Limb (tissue), 2 donors: ENCODE data around the gene COTL1.

Source experiments
- DNase-seq, 2 donors: peaks; one replicate each; pipeline ENCODE4 v3.0.0-alpha.2; 2016; ENCODE audit errors: extremely low spot score in 2 of 2

Gene COTL1

DNA sequence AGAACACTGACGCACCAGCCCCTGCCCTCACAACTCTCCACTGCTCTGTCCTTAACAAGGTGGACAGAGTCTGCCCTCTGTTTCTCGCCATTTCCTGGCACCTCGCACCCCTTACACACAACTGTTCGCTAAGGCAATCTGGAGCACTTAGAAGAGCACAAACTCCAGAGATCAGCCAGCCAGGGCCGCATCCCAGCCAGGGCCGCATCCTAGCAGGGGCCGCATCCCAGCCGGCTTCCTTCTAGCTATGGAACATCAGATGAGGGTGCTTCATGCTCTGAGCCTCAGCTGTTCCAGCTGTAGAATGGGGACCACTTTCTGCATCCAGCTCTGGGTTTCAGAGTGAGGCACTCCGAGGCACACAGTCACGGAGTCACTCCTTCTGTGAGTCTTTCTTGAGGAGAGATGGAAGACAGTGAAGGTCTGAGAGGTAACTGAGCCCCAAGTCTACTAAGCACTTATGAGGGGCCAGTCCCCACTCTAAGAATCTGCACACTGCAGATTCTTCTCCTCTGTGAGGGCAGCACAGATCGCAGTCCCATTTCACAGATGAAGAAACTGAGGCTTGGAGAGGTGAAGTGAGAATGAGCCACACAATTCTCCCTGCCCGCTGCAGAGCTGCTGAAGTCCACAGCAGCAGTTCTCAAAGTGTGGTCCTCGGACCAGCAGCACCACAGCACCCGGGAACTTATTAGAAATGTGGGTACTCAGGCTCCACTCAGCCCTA lies 20.9 kb downstream of the COTL1 start:
- DNase-seq, result no peak

DNA sequence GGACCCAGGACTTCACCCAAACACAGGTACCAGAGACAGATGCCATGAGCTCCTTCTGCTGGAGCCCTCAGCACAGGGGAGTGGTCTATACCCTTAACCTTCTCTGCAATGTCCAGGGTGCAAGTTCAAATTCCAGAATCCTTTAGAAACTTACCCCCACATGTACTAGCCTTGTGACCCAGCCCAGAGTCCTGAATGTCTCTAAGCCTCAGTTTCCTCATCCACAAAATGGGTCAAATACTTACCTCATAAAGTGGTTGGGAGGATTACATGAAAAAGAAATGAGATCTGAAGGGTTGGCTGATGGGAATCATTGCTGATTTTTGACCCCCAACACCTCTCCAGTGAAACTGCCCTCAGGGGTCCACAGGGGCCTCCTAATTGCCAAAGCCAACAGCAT lies 21.7 kb downstream of the COTL1 start:
- no peak for DNase-seq

DNA sequence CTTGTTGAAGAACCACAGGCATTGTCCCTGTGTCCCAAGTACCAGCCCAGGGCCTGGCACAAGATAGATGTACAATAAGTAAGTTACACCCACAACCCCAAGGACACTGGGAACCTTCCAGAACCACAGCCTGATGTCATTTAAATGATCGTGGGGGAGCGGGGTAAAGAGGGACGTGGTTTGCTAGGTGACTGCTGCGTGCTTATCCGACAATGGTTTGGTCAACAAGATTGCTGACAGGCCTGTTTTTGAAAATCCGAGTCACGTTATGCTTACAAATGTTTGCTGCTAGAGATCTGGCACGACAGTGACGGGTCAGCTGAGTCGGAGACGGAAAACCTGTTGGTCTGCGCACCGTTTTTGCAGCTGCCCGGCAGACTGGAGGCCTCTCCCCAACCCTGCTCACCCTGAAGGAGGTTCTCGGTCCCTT lies 22.8 kb downstream of the COTL1 start:
- DNase-seq, result no peak

DNA sequence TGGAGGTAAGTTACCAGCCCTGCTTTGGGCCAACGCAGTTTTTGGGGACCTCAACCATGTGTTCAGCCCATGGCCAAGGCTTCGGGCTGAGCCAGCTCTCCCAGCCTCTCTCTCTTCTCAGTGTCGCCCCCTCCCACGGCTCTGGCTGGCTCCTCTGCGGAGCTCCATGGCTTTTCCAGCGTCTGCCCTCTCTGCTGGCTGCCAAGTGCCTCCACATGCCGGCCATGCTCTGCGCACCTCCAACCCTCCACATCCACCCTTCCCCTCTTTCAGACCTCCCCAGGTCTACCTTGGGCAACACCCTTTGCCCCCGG lies 23.2 kb downstream of the COTL1 start:
- no peak for DNase-seq

DNA sequence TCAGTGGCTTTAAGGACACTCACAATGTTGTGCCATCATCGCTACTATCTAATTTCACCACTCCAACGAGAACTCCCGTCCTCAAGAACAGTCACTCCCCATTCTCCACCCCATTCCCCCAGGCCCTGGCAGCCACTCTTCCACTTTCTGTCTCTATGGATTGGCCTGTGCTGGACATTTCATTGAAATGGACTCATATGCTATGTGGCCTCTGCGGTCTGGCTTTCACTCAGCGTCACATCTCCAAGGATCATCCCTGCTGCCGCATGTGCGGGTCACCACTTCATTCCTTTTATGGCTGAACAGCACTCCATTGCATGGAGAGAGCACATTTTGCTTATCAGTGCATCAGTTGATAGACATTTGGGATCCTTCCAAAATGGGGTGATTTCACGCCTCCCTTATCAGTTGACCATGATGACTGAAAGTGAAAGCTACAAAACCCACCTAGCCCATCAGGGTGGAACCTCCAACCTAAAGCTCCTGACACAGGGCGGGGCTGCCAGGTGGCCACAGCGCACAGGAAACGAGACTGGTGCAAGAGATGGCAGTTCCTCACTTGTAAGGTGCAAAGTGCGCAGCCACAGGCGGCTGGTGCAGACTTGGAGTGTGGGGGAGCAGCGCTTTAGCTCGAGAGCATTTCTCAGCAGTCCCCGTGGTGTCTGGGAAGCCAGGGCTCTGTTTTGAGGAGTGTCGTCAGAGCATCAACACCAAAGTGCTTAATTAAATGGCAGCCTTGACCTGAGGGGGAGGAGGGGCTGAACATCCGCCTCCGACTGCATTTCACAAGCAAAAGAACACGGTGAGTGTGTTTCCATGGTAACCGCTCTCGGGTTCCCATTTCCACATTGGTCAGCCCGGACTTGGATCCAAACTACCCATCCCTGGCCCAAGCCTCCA lies 23.8 kb downstream of the COTL1 start:
- no peak for DNase-seq

DNA sequence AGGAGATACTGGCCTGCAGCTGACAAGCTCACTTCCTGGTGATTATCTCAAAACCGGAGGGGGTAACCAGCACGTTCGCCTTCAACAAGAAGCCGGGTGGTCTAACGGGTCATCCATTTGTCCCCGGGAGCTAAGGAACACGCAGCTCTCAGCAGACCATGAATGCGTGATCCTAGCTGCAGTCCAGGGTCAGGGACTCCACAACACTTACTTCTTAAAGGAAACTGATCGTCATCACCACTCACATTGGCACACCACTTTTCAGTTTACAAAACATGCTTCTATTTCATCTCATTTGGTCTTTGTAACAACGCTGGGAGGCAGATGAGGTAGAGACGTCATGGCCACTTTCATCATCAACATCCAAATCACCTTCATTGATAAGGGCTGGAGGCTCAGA lies 25.2 kb downstream of the COTL1 start:
- DNase-seq, result no peak

DNA sequence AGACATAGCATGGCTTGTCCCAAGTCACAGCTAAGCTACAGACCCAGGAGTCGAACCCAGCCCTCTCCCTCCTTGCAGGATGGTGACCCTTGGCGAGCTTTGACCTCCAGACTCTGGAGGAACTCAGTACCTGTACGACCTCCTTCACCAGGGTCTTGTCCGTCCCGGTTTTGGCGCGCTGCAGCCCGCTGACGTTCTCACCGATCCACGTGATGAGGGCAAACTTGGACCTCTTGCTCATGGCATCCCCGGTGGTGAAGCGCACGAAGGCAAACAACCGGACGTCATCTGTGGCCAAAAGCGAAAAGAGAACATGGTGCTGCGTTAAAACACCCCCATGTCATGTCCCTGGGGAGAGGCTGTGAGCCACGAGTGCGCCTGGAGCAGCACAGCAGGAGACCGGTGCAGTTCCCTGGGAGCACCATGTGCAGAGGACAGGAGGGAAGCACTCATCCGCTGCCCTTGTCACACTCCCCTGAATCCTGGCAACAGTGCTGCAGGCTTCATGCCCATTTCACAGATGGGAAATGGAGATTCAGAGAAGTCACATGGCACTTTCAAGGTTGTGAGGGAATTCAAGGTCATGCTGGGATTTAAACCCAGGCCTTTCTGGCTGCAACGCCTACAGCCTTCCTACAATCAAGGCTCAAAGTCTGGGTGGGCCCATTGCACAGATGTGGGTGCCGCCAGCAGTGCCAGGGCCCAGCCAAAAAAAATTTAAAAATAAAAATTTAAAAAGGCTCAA lies 27.7 kb downstream of the COTL1 start:
- DNase-seq, result no peak

DNA sequence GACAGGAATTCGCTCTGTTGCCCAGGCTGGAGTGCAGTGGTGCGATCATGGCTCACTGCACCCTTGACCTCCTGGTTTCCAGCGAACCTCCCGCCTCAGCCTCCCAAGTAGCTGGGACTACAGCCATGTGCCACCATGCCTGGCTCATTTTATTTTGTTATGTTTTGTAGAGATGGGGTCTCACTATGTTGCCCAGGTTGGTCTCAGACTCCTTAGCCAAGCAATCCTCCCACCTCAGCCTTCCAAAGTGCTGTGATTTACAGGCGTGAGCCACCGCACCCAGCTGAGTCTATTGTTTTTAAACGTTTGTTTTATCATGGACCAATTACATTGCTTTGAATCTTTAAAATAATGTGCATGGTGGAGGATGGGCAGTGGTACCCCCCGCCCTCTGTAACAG lies 28.9 kb downstream of the COTL1 start:
- DNase-seq, result no peak

DNA sequence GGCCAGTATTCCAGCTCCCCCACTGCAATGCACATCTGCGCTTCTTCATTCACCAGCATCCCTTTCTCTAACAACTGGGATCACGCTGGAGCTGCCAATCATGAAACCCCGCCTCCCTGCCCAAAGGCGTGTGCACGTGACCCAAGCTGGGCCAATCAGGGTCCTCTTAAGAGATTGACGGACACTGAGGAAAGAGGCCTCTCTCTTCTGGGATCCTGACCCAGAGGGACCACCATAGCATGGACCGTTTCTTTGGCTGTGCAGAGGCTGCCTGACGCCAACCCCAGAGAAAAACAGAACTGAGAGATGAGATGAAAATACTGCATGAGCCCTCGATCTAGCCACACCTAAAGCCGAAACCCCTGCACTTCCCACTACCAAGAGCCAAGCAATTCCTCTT lies 32.0 kb downstream of the COTL1 start:
- peak; percentile 44 to 74 for DNase-seq

DNA sequence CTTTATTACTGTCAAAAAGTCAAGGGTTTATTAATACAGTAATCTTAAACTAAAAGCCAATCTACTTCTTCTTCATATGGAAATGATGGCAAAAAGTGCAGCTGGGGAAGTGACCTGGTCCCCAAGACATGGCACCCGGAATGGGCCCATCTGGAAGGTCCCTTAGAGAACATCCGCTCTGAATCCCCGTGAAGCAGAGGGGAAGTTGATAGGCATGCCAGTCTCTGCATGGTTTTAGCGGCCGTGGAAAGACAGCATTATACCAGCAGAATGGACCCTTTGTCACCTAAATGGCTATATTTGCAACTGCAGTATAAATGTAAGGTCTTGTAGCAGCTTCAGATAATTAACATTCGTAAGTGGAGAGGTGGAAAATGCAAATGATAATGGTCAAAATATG lies 32.4 kb downstream of the COTL1 start:
- DNase-seq, result no peak

DNA sequence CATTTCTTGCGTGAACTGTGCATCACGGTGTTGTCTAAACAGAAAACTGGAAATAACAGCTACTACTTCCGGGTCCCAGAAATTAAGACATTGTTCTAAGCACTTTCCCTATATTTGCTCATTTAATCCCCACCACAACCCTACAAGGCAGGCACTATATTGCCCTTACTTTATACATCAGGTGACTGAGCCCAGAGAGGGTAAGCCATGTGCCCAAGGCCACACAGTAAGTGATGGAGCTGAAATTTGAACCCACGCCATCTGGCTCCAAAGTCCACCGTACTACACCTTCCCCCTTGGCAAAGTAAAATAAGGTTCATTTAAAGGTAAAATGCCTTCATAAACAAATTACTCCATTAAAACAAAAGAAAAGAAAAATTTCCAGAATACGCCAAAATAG lies 33.2 kb downstream of the COTL1 start:
- no peak for DNase-seq

DNA sequence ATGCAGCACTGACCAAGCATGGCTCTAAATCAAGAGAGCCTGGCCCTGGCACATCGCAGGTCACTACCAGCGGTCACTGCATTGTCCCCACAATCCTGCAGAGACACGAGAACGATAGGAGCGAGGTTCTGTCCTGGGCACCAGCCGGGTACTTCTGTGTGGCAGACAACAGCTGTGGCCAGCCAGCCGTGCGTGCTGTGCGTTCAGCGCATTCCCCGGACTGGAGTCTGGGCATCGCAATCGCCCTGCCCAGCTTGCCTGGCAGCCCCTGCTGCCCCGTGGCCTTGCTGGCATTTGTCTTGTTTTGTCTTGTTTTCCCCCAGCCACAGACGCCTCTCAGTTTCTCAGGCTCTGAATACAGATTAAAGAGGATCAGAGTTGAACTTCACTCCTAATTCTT lies 33.9 kb downstream of the COTL1 start:
- no peak for DNase-seq

DNA sequence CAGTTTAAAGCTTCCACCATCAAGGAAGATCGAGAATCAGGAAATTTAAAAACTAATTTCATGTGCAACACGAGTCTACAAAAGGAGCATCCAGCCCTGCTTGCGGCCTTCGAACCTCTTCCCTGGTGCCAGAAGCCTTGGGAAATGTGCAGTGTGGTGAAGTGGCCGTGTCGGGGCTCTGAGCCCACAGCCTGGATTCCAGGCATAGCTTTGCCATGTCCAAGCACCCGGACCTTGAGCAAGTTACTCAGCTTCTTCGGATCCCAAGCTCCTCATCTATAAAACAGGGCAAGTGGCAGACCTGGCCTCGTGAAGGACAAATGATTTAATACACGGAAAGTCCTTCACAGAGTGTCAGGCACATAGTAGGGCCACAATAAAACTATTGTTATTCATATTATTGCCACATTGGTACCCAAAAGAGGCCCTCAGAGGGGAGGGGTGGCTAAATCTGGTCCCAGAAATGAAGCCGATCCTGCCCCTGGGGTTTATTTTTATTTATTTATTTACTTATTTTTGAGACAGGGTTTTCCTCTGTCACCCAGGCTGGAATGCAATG lies 34.8 kb downstream of the COTL1 start:
- no peak for DNase-seq

DNA sequence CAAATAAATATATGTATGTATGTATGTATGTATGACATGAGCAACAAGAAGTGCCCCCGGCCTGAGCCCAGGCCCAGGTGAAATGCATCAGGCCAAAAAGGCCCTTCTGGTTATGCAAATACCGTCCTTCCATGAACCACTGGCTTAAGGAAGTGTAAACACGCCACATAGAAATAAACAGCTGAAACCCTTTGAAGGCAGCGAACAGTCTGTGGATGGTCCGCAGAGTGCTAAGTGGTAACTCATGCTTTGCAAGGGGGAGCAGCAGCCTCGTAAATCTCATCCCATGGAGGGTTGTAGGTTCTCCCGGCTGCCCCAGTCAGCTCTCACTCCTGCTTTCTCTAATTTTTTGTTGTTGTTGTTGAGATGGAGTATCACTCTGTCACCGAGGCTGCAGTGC lies 36.7 kb downstream of the COTL1 start:
- no peak for DNase-seq

DNA sequence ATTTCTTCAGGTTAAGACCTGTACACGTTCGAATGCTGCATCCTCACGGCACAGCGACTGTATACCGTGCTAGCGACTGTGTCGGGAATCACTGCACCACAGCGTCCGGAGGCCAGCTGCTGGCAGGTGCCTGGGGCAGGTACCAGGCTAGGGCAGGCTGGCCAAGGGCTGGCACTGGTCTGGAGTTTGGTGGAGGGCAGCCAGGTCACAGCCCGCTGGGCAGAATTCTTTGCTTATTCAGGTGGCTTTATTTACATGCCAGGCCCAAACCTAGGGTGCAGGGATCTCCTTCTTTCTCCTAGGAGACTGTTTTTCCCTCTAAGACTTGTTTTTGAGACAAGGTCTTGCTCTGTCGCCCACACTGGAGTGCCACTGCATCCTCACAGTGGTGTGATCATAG lies 37.9 kb downstream of the COTL1 start:
- no peak for DNase-seq

DNA sequence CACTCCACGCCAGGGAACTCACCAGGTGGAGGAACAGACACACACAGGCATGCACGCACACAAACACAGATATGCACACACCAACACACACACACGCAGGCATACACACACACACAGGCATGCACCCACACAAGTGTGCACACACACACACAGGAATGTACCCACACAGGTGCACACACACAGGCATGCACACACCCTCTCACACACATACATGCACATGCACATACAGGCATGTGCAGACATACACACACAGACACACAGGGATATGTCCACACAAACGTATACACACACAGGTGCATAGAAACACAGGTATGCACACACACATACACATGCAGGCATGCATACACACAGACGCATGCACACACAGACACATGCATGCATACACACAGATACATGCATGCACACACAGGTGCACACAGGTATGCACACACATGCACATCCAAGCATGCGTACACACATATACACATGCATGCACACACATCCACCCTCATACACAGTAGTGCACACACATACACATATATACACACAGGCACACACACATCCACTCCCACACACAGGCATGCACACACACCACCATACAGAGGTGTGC lies 39.2 kb downstream of the COTL1 start:
- DNase-seq, result no peak

DNA sequence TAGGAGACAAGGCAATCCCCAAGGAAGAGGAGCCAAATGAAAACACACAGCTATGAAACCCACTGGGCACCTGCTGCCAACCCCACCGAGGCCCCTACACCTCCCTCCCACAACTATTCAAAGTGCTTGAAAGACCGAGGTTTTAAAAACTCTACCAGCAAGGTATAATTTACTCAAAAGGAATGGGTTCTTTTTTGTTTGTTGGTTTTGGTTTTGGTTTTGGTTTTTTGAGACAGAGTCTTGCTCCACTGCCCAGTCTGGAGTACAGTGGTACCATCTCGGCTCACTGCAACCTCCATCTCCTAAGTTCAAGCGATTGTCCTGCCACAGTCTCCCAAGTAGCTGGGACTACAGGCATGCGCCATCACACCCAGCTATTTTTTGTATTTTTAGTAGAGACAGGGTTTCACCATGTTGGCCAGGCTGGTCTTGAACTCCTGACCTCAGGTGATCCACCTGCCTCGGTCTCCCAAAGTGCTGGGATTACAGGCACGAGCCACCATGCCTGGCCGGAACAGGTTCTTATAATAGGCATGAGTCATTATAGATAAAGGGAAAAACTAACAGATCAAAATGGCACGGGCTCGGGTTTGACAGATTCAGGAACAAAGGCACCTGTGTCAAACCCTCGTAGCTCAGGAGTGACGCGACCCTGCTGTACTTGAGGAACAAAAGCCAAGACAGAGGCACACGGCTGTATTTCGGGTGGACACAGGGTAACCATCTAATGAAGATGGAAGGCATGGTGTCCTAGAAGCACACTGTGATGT lies 40.7 kb downstream of the COTL1 start:
- no peak for DNase-seq

DNA sequence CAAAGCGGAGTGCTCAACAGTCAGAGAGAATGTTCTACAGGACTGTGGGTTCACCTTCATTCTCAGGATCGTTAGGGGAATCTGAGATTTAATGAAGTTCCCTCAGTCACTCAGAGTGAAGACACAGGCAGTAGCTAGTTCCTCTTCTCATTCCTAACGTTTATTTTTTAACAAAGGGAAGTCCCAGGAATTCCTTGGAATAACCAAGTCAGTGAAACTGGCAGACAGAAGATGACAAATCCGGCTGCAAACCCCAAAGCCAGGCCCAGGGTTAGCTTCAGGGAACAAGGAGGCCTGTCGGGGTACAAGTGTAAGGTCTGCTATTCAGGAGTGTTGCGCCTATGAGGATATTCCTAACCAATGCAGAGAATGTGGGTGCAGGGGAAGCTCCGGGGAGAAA lies 42.0 kb downstream of the COTL1 start:
- no peak for DNase-seq

DNA sequence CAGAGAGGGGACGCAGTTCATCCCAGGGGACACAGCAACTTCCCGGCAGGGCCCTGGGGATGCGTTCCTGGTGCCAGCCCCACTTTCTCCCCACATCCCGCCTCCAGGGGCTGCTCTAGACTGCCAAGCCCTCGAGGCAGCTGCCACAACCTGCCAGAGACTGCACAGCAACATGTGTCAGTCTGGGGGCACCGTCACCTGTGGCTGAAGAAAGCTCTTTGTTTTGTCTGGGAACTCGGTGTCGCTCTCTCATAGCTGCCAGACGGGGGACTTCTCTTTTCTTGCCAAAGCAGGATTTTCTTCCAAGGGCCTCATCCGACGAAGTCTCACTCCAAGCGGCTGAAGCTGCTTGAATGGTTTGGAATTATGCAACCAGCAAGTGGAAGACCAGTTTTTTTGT lies 43.7 kb downstream of the COTL1 start:
- no peak for DNase-seq

DNA sequence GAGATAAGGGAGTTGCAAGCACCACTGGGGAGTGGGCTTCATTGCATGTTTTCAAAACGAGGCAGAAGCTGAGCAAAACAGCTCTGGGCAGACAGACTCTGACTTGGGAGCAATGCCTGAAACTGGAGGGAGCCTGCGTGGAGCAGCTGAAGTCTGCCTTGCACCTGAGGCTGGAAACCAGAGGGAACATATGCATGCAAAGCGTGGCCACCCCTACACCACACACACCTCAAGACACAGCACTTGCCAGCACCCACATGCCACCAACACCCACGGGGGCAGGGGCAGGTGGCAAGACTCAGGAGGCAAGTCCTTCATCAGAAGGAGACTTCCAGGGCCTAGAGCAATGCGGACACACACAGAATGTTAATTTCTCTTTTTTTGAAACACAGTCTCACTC lies 45.8 kb downstream of the COTL1 start:
- no peak for DNase-seq

DNA sequence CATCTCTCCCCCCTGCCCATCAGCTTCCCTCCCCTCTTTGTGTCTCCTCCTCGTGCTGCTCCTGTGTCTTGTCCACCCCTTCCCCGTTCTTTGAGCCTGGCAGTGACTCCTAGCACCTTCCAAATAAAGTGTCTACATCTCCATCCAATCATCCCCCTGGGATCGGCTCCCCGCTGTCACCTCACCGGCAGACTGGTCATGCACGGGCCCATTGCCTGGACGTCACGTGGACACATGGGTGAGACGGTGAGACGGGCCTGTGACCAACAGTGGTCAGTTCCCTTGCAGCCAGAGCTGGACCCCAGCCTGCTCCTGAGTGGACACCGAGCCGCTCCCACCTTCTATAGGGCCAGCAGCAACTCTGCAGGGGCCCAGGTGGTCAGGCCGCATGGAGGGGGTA lies 46.4 kb downstream of the COTL1 start:
- no peak for DNase-seq
